Naive thymus-derived CD8-positive, alpha-beta T cell (primary cell): ENCODE measurements around the gene ZDHHC14. TPM values are rescaled to one million over a fixed set of nuclear protein-coding genes. Genes with fewer than 3 reads are reported as not detected.
A peak's percentile ranks its signal among the peaks of the same experiment; 100 is the strongest.

ENCODE experiments used
- ATAC-seq, 2 donors: fragments of 150-1000 bp; cut with Tn5 transposase in 1 of 2; sonication (Bioruptor Pico), chemical (Tn5 transposase) in 1 of 2; 1 replicate in 1 of 2; 2 replicates in 1 of 2; pipeline ENCODE4 v1.10.0; 2021; ENCODE audit warnings: mild to moderate bottlenecking in 2 of 2, moderate library complexity in 2 of 2
- POLR2A ChIA-PET: fragments of 350-600 bp; sonication (Branson Sonifier 250); formaldehyde crosslinking; loops from one replicate; lab custom pipeline; 2021; ENCODE audit warnings: antibody characterized with exemption; lab: Charles Lee
- DNase-seq, 10 donors: peaks; one replicate each; pipeline versions ENCODE4 v3.0.0 to v3.0.0-alpha.2; 2020 to 2022
- H3K27ac Mint-ChIP-seq, 10 donors: one replicate each; pipeline ENCODE4 v1.8.0; 2020 to 2022; ENCODE audit warnings: mild to moderate bottlenecking in 10 of 10, mixed read lengths in 10 of 10, moderate library complexity in 4 of 10, inconsistent platforms in 1 of 10
- H3K27me3 Mint-ChIP-seq, 5 donors: one replicate each; pipeline ENCODE4 v1.8.0; 2021 to 2022; ENCODE audit warnings: mixed read lengths in 5 of 5
- H3K36me3 Mint-ChIP-seq, 3 donors: one replicate each; pipeline ENCODE4 v1.8.0; 2020 to 2022; ENCODE audit warnings: mixed read lengths in 3 of 3, mild to moderate bottlenecking in 2 of 3, inconsistent platforms in 1 of 3
- H3K4me1 Mint-ChIP-seq, 4 donors: one replicate each; pipeline ENCODE4 v1.8.0; 2021 to 2022; ENCODE audit warnings: mixed read lengths in 4 of 4
- H3K4me3 Mint-ChIP-seq, 10 donors: one replicate each; pipeline ENCODE4 v1.8.0; 2020 to 2022; ENCODE audit warnings: mild to moderate bottlenecking in 10 of 10, mixed read lengths in 10 of 10, moderate library complexity in 6 of 10, inconsistent platforms in 1 of 10
- H3K9me3 Mint-ChIP-seq, 9 donors: one replicate each; pipeline ENCODE4 v1.8.0; 2020 to 2022; ENCODE audit warnings: mixed read lengths in 9 of 9, mild to moderate bottlenecking in 3 of 9, inconsistent platforms in 1 of 9, moderate library complexity in 1 of 9
- polyA plus RNA-seq, 3 donors: library from polyadenylated mRNA; unstranded; fragments of 300-500 nt; fragmentation: Illumina TruSeq; gene quantifications; one replicate each; pipeline ENCODE4 v1.2.3, GENCODE V29; 2021
- total RNA-seq, 8 experiments: library from RNA in 2 of 8; stranded (reverse) in 2 of 8; gene quantifications; one replicate each; pipeline ENCODE4 v1.2.3 and lab custom pipeline; 2021 to 2026

The ZDHHC14 gene
- total and polyA plus RNA-seq, 5 experiments from 2014 or later, result 0.09 to 1.9 (median 1.4) TPM

DNA sequence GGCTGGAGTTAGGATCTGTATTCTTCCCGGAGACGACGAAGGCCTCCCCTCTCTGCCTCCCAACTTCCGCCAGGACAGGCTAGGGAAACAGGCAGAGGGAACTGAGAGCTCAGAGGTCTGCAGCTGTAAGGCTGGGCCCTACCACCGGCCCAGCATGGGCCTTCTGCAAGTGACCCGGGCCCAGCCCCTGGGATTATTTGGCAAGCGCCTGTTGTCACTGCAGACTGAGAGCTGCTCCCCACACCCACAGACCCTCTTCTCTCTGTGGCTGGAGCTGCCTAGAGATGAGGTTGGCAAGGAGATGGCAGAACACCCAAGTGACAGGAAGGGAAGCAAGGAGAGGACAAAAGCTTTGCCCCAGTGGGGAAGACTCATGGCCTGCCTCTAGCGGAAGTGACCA lies 212.6 kb downstream of the ZDHHC14 start:
- ATAC-seq (no peak), DNase-seq (no peak)
- POLR2A ChIA-PET, result no interaction called here
- no peak overlapping the region for H3K27ac Mint-ChIP-seq
- H3K4me1 Mint-ChIP-seq, result peaks cover 0 to 5% (median 2%) of the 10 kb centered on the region in 4 donors
- peaks cover 4 to 19% (median 7%) of the 10 kb centered on the region in 3 donors for H3K36me3 Mint-ChIP-seq
- H3K27me3 Mint-ChIP-seq, result no peaks in the 10 kb centered on the region
- H3K4me3 Mint-ChIP-seq, result peak overlapping the region in 1 of 10 donors; percentile 65
- peaks cover 4 to 31% (median 20%) of the 10 kb centered on the region in 9 donors for H3K9me3 Mint-ChIP-seq

DNA sequence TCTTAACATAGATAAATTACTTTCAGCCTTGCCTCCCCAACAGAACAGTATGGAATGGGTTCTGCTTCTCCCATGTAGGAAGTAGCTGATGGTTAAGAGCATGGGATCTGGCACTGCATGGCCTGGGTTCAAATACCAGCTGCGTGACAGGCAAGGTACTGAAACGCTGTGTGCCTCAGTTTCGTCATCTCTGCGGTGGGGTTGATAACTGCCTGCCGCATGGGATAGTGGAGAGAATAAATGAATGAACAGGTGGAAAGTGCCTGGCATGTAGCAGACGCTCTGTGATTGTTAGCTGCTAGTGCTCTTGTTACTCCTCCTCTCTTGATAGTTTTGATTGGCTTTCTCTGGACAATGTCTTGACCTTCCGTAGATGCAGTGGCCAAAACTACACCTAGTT lies 213.3 kb downstream of the ZDHHC14 start:
- ATAC-seq, result no peak
- Mint-ChIP-seq H3K27me3 (no peaks in the 10 kb centered on the region), H3K27ac (no peak overlapping the region), H3K4me1 (peaks cover 0 to 5% (median 2%) of the 10 kb centered on the region in 4 donors), H3K36me3 (peaks cover 4 to 14% (median 7%) of the 10 kb centered on the region in 3 donors), H3K9me3 (peaks cover 4 to 24% (median 16%) of the 10 kb centered on the region in 9 donors), H3K4me3 (no peak overlapping the region)
- POLR2A ChIA-PET, result no interaction called here
- DNase-seq, result no peak

DNA sequence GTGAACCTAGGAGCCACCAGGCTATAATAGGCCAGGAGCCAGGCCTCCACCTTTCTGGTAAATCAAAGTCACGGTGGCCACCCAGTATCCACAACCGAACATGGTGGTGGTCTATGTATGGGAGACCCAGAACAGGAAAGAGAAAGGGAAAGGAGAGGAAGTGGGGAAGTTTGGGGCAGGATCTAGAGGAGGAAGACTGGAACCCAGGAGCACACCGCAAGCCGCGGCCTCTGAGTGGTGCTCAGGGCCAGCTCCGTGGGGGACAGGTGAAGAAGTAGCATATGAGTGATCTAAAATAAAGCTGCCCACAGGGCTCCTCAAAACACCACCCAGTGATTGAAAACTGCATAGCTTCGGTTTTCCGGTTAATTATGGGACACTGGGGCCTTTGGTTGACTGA lies 214.8 kb downstream of the ZDHHC14 start:
- Mint-ChIP-seq H3K4me1 (peaks cover 0 to 5% (median 2%) of the 10 kb centered on the region in 4 donors), H3K9me3 (peaks cover 0 to 10% (median 7%) of the 10 kb centered on the region in 9 donors), H3K27me3 (no peaks in the 10 kb centered on the region), H3K27ac (peak overlapping the region in 1 of 10 donors; percentile 62), H3K4me3 (no peak overlapping the region), H3K36me3 (peaks cover 0 to 6% (median 0%) of the 10 kb centered on the region in 3 donors)
- POLR2A ChIA-PET, result no interaction called here
- no peak for ATAC-seq
- no peak for DNase-seq

DNA sequence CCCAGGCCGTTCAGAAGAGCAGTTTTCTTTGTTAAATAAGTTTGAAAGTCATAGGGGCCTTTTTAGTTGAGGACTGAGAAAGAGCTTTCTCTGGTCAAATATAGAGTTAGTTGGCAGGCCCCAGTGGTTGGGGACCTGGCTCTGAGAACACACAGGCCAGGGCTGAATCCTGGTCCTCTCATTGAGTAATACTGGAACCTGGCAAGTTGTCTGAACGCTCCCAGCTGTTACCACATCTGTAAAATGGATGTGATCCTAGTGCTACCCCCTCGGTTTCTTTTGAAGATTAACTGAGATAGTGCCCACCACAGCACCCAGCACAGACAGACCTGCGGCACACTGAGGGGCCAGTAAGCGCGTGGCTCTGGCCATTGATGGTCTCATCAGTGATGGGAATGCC lies 215.5 kb downstream of the ZDHHC14 start:
- H3K27me3 Mint-ChIP-seq, result no peaks in the 10 kb centered on the region
- H3K4me3 Mint-ChIP-seq, result no peak overlapping the region
- peaks cover 0 to 5% (median 2%) of the 10 kb centered on the region in 4 donors for H3K4me1 Mint-ChIP-seq
- DNase-seq, result no peak
- peaks cover 0 to 1% (median 0%) of the 10 kb centered on the region in 3 donors for H3K36me3 Mint-ChIP-seq
- peaks cover 0 to 3% (median 2%) of the 10 kb centered on the region in 9 donors for H3K9me3 Mint-ChIP-seq
- ATAC-seq, result no peak
- POLR2A ChIA-PET, result interaction anchor here (0.5 kb wide), 1 partner anchor 18 kb away, joined by 7 read pairs; no protein-coding TSS in a partner anchor
- H3K27ac Mint-ChIP-seq, result peak overlapping the region in 1 of 10 donors; percentile 16

DNA sequence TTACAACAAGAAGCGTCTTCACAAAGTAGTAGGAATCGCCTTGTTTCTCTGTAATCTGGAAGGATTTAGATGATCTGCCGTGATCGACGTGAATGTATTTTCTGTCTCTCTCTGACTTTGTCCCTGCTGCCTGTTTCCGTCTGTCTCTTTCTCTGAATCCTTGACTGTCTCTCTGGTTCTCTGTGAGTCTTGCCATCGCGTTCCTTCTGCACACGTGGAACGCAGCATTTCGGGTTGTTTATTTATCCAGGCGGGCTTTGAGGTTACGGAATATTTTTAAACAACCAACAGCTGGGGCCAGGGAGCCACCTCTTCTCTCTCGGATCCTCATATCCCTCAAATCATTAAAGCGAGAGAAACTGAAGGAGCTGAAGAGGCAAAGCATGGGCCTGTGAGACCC lies 215.9 kb downstream of the ZDHHC14 start:
- ATAC-seq (no peak), DNase-seq (no peak)
- Mint-ChIP-seq H3K27ac (no peak overlapping the region), H3K4me1 (peaks cover 0 to 5% (median 2%) of the 10 kb centered on the region in 4 donors), H3K27me3 (no peaks in the 10 kb centered on the region), H3K9me3 (no peaks in the 10 kb centered on the region), H3K36me3 (no peaks in the 10 kb centered on the region), H3K4me3 (no peak overlapping the region)
- POLR2A ChIA-PET, result no interaction called here

DNA sequence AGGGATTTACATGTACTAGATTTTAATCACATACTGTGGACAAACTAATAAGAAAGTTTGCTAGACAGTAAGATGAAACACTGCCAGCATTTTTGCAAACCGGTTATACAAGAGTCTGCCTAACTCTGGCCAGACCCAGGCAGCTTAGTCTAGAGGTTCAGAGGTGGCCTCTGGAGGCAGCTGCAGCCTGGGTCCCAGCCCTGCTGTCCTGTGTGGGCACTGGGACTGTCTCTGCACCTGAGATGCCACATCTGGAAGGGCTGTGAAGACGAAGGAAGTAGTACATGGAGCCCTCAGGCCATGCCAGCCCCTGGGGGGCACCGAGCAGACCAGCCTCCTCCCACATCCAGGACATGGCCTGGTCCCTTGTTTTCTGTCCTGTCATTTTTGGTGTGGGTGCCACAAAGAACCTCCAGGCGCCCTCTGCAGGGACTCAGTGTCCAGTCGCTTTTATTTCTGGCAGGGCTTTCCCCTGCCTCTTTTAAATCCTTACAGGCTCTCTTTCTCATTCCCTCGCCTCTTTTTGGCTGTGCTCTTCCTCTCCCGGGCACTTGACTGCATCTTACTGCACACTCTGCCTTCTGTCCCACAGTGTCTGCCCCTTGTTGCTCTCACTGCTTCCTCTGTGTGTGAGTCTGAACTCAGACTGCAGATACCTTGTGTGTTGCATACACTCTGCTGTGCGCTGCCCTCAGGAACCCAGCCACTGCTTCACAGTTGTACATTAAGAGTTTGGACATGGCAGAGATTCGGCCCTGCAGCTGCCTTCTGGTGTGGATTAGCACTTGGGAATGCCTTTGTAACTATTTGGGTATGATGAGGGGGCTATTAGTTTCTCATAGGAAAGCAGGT lies 216.7 kb downstream of the ZDHHC14 start:
- POLR2A ChIA-PET, result no interaction called here
- DNase-seq (peak in 4 of 10 donors; percentile 17 to 34 (median 30)), ATAC-seq (no peak)
- Mint-ChIP-seq H3K9me3 (no peaks in the 10 kb centered on the region), H3K4me3 (no peak overlapping the region), H3K27me3 (no peaks in the 10 kb centered on the region), H3K36me3 (no peaks in the 10 kb centered on the region), H3K27ac (peak overlapping the region in 1 of 10 donors; percentile 63), H3K4me1 (peaks cover 0 to 5% (median 2%) of the 10 kb centered on the region in 4 donors)

DNA sequence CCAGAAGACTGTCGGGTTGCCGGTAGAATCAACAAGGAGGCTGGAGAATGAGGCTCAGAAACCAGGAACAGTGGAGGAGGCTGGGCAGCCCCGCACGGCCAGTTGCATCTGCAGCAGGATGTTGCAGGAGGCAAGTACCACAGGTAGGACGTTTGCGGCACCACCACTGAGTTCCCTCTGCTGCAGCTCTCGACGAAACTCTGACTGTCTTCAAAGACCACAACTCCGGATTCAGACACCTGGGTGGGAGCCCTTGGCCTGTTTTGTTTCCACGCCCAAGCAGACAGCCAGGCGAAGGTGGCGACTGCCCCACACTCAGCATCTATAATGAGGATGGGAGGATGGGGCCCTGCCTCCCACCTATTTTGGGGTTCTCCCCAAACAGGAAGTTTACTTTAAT lies 218.2 kb downstream of the ZDHHC14 start:
- Mint-ChIP-seq H3K36me3 (no peaks in the 10 kb centered on the region), H3K27me3 (no peaks in the 10 kb centered on the region), H3K4me3 (no peak overlapping the region), H3K4me1 (peaks cover 0 to 5% (median 2%) of the 10 kb centered on the region in 4 donors), H3K27ac (no peak overlapping the region), H3K9me3 (no peaks in the 10 kb centered on the region)
- DNase-seq (no peak), ATAC-seq (no peak)
- POLR2A ChIA-PET, result no interaction called here

DNA sequence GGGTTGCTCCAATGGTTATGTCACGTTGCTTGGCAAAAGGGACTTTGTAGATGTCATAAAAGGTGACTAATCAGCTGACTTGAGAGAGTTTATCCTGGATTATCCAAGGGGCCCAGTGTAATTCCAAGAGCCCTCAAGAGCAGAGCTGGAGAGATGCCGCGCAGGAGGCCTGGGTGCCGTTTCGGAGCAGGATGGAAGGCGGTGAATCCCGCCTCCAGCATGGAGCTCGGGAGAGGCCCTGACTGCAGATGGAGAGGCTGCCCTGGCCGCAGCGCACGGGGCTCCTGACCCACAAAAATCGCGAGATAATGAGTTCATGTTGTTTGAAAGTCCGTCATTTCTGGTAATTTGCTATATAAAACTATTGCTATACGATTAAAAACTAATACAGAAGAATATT lies 219.8 kb downstream of the ZDHHC14 start:
- Mint-ChIP-seq H3K36me3 (no peaks in the 10 kb centered on the region), H3K4me3 (no peak overlapping the region), H3K4me1 (peaks cover 0 to 5% (median 2%) of the 10 kb centered on the region in 4 donors), H3K27me3 (no peaks in the 10 kb centered on the region), H3K27ac (no peak overlapping the region), H3K9me3 (no peaks in the 10 kb centered on the region)
- DNase-seq, result no peak
- POLR2A ChIA-PET, result no interaction called here
- ATAC-seq, result no peak

DNA sequence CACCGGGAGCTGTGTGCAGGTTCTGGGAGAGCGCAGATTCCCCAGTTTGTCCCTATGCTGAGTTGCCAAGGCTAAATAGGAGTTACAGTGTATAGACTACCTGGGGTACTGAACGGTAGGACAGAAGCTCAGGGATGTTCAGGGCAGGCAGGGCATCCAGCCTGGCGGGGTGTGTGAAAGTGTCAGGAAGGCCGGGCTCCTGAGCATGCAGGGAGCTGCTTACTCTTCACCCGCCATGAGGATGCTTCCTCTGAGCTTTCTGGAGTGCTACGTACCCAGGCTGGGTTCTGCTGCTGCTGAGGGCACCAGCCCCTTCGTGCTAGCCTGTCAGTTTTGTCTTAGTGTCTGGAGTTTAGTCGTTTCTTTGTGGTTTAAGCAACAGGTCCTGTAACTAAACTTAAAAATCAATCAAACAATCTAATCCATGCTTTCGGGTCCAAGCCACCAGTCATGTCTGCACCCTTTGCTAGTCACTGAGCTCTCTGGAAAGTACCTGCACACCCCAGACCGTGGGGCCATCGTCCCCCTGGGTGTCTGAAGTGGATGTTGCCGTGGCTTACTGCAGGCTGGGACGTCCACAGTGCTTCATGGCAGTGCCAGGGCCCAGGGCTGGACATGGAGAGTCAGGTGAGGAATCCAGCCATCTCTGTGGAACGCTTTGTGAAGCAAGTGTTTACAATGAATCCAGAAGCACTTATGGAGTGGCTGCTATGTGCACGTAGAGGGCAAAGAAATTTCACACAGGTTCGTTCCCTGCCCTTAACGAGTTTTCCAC lies 221.7 kb downstream of the ZDHHC14 start:
- no peak overlapping the region for H3K27ac Mint-ChIP-seq
- no peak overlapping the region for H3K4me3 Mint-ChIP-seq
- H3K36me3 Mint-ChIP-seq, result no peaks in the 10 kb centered on the region
- H3K9me3 Mint-ChIP-seq, result no peaks in the 10 kb centered on the region
- no peak for ATAC-seq
- DNase-seq, result no peak
- H3K27me3 Mint-ChIP-seq, result no peaks in the 10 kb centered on the region
- H3K4me1 Mint-ChIP-seq, result peaks cover 0 to 13% (median 2%) of the 10 kb centered on the region in 4 donors
- POLR2A ChIA-PET, result no interaction called here

DNA sequence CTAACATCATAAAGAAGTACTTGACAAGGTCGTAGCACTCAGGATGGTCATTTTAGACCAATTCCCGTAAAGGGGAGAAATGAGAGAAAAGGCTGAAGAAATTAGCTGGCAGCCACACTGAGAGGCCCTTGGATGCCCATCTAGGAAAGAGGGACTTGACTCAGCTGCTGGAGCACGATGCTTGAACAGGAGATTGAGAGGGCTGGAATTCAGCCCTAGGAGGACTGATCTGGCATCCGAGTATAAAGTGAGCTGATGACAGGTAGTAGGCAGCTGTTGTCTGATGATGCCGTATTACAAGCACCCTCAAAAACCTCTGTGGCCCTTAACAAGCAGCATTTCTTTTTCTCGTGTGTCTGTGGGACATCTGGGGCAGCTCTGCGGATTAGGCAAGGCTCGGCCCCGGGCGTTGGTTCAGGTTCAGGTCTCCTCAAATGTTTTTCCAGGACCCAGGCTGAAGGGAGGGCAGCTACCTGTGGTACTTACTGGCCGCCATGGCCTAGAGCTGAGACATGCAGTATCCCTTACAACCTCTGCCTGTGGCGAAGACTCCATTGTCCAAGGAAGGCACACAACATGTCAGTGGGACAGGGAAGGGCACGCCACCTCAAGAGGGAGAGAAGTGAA lies 222.4 kb downstream of the ZDHHC14 start:
- no peak for ATAC-seq
- POLR2A ChIA-PET, result no interaction called here
- peaks cover 0 to 4% (median 0%) of the 10 kb centered on the region in 5 donors for H3K27me3 Mint-ChIP-seq
- H3K27ac Mint-ChIP-seq, result no peak overlapping the region
- no peak for DNase-seq
- no peaks in the 10 kb centered on the region for H3K9me3 Mint-ChIP-seq
- peaks cover 0 to 15% (median 2%) of the 10 kb centered on the region in 4 donors for H3K4me1 Mint-ChIP-seq
- H3K36me3 Mint-ChIP-seq, result no peaks in the 10 kb centered on the region
- no peak overlapping the region for H3K4me3 Mint-ChIP-seq

DNA sequence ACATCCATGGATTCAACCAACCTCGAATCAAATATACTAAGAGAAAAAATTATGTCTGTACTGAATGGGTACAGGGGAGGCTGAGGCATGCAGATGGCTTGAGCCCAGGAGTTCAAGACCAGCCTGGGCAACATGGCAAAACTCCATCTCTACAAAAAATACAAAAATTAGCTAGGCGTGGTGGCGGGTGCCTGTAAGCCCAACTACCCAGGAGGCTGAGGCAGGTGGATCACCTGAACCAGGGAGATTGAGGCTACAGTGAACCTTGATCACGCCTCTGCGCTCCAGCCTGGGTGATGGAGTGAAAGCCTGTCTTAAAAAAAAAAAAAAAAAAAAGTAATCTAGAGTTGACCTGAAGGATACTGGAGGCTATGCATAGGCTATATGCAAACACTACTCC lies 223.0 kb downstream of the ZDHHC14 start:
- H3K4me3 Mint-ChIP-seq, result no peak overlapping the region
- no peak for ATAC-seq
- no peaks in the 10 kb centered on the region for H3K9me3 Mint-ChIP-seq
- no peak for DNase-seq
- H3K27ac Mint-ChIP-seq, result no peak overlapping the region
- POLR2A ChIA-PET, result no interaction called here
- H3K4me1 Mint-ChIP-seq, result peaks cover 0 to 17% (median 2%) of the 10 kb centered on the region in 4 donors
- H3K27me3 Mint-ChIP-seq, result peaks cover 0 to 4% (median 0%) of the 10 kb centered on the region in 5 donors
- no peaks in the 10 kb centered on the region for H3K36me3 Mint-ChIP-seq

DNA sequence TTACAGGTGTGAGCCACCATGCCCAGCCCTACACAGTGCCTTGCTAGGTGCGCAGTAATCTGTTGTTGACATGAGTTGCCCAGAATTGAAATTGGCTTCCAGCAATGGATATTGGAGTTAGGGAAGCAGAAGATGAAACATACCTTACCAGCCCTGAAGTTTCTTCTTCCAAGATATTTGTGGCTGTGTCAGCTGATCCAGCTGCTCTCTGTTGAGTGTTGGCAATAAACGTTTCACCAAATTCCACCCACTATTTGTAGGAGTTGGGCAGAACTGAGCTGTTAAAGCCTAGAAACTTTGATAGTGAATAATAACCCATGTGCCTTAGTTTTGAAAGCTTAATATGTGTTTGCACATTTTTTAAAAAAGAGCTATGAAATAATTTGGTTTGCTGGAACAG lies 223.8 kb downstream of the ZDHHC14 start:
- H3K4me1 Mint-ChIP-seq, result peaks cover 0 to 18% (median 4%) of the 10 kb centered on the region in 4 donors
- H3K4me3 Mint-ChIP-seq, result no peak overlapping the region
- ATAC-seq (no peak), DNase-seq (no peak)
- no peak overlapping the region for H3K27ac Mint-ChIP-seq
- H3K27me3 Mint-ChIP-seq, result peaks cover 0 to 4% (median 0%) of the 10 kb centered on the region in 5 donors
- no peaks in the 10 kb centered on the region for H3K9me3 Mint-ChIP-seq
- H3K36me3 Mint-ChIP-seq, result no peaks in the 10 kb centered on the region
- POLR2A ChIA-PET, result no interaction called here
